ENCODE data around the gene RAB28.

RAB28 gene

GRCh38 chr4:13514722-13515121, 30.6 kb upstream of the RAB28 start:
- no peak for TF ChIP-seq SIN3A (IDR thresholded peaks at IDR 0.05; ENCODE audit: borderline replicate concordance, insufficient read depth, low read length)
- TF ChIP-seq POLR2AphosphoS5 (IDR thresholded peaks at IDR 0.05; ENCODE audit: low read depth, low read length): no peak
- TF ChIP-seq TAF1 (IDR thresholded peaks at IDR 0.05; ENCODE audit: borderline replicate concordance, insufficient read depth, low read length): no peak
- TF ChIP-seq, protein P1, sequence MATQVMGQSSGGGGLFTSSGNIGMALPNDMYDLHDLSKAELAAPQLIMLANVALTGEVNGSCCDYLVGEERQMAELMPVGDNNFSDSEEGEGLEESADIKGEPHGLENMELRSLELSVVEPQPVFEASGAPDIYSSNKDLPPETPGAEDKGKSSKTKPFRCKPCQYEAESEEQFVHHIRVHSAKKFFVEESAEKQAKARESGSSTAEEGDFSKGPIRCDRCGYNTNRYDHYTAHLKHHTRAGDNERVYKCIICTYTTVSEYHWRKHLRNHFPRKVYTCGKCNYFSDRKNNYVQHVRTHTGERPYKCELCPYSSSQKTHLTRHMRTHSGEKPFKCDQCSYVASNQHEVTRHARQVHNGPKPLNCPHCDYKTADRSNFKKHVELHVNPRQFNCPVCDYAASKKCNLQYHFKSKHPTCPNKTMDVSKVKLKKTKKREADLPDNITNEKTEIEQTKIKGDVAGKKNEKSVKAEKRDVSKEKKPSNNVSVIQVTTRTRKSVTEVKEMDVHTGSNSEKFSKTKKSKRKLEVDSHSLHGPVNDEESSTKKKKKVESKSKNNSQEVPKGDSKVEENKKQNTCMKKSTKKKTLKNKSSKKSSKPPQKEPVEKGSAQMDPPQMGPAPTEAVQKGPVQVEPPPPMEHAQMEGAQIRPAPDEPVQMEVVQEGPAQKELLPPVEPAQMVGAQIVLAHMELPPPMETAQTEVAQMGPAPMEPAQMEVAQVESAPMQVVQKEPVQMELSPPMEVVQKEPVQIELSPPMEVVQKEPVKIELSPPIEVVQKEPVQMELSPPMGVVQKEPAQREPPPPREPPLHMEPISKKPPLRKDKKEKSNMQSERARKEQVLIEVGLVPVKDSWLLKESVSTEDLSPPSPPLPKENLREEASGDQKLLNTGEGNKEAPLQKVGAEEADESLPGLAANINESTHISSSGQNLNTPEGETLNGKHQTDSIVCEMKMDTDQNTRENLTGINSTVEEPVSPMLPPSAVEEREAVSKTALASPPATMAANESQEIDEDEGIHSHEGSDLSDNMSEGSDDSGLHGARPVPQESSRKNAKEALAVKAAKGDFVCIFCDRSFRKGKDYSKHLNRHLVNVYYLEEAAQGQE (IDR thresholded peaks at IDR 0.05; ENCODE audit: insufficient read depth in 1 of 2, low read depth in 2 of 2, low read length in 2 of 2): no peak
- no peak for TF ChIP-seq FOXP2 (optimal IDR thresholded peaks at IDR 0.05; ENCODE audit: borderline replicate concordance, extremely low read depth, extremely low read length, insufficient read depth)

- TF ChIP-seq POLR2AphosphoS5 (IDR thresholded peaks at IDR 0.05; ENCODE audit: low read depth, low read length) (no peak), FOXP2 (optimal IDR thresholded peaks at IDR 0.05; ENCODE audit: borderline replicate concordance, extremely low read depth, extremely low read length, insufficient read depth) (no peak), SIN3A (IDR thresholded peaks at IDR 0.05; ENCODE audit: borderline replicate concordance, insufficient read depth, low read length) (no peak), TAF1 (IDR thresholded peaks at IDR 0.05; ENCODE audit: borderline replicate concordance, insufficient read depth, low read length) (no peak)
- TF ChIP-seq, protein P1 (IDR thresholded peaks at IDR 0.05; ENCODE audit: insufficient read depth in 1 of 2, low read depth in 2 of 2, low read length in 2 of 2): no peak
These were observed 27.0 kb upstream of the RAB28 start for GRCh38 chr4:13511101-13511500.

DNA sequence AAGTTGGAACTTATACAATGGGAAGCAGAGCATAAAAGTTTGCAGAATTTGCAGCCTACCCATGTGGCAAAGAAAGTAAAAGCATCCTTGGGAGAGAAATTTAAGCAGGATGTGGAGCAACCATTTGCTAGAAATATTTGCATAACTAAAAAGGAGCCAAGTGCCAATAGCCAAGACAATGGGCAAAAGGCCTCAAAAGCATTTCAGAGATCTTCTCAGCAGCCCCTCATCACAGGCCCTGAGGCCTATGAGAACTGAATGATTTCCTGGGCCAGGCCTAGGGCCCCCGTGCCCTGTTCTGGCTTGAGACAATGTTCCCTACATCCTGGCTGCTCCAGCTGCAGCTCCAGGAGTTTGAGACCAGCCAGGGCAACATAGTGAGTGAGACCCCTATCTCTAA, 25.3 kb upstream of the RAB28 start:
- TF ChIP-seq, protein P1 (IDR thresholded peaks at IDR 0.05; ENCODE audit: insufficient read depth in 1 of 2, low read depth in 2 of 2, low read length in 2 of 2): no peak
- TF ChIP-seq POLR2AphosphoS5 (IDR thresholded peaks at IDR 0.05; ENCODE audit: low read depth, low read length): no peak
- no peak for TF ChIP-seq SIN3A (IDR thresholded peaks at IDR 0.05; ENCODE audit: borderline replicate concordance, insufficient read depth, low read length)
- no peak for TF ChIP-seq FOXP2 (optimal IDR thresholded peaks at IDR 0.05; ENCODE audit: borderline replicate concordance, extremely low read depth, extremely low read length, insufficient read depth)
- TF ChIP-seq TAF1 (IDR thresholded peaks at IDR 0.05; ENCODE audit: borderline replicate concordance, insufficient read depth, low read length): no peak

DNA sequence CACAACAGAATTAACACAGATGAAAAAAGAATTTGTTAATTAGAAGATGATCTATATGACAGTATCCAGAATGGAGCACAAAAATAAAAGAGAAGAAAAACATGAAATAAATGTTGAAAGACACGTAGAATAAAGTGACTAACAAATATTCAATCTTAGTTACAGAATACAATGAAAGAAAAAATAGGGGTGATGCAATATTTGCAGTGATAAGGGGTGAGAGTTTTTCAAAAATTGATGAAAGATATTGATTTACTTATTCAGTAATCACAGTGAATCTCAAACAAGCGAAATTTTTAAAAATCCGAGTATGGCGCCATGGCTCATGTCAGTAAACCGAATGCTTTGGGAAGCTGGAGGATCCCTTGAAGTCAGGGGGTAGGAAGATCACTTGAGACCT, 20.2 kb upstream of the RAB28 start:
- TF ChIP-seq, protein P1 (IDR thresholded peaks at IDR 0.05; ENCODE audit: insufficient read depth in 1 of 2, low read depth in 2 of 2, low read length in 2 of 2): no peak
- TF ChIP-seq TAF1 (IDR thresholded peaks at IDR 0.05; ENCODE audit: borderline replicate concordance, insufficient read depth, low read length) (no peak), FOXP2 (optimal IDR thresholded peaks at IDR 0.05; ENCODE audit: borderline replicate concordance, extremely low read depth, extremely low read length, insufficient read depth) (no peak), SIN3A (IDR thresholded peaks at IDR 0.05; ENCODE audit: borderline replicate concordance, insufficient read depth, low read length) (no peak), POLR2AphosphoS5 (IDR thresholded peaks at IDR 0.05; ENCODE audit: low read depth, low read length) (no peak)

- no peak for TF ChIP-seq TAF1 (IDR thresholded peaks at IDR 0.05; ENCODE audit: borderline replicate concordance, insufficient read depth, low read length)
- TF ChIP-seq, protein P1 (IDR thresholded peaks at IDR 0.05; ENCODE audit: insufficient read depth in 1 of 2, low read depth in 2 of 2, low read length in 2 of 2): no peak
- TF ChIP-seq FOXP2 (optimal IDR thresholded peaks at IDR 0.05; ENCODE audit: borderline replicate concordance, extremely low read depth, extremely low read length, insufficient read depth): no peak
- no peak for TF ChIP-seq SIN3A (IDR thresholded peaks at IDR 0.05; ENCODE audit: borderline replicate concordance, insufficient read depth, low read length)
- TF ChIP-seq POLR2AphosphoS5 (IDR thresholded peaks at IDR 0.05; ENCODE audit: low read depth, low read length): no peak
These were observed 14.3 kb upstream of the RAB28 start for GRCh38 chr4:13498469-13498868.
